NB4 (cell line): ENCODE results near the gene CDH13.

ENCODE experiments used
- CTCF ChIP-seq: IDR thresholded peaks from one replicate; pipeline ENCODE4 v1.5.1; 2012; ENCODE audit warnings: low read depth, low read length
- MAX ChIP-seq: IDR thresholded peaks from 2 replicates; pipeline ENCODE4 v1.6.1; 2011; ENCODE audit warnings: low read depth, low read length
- MYC ChIP-seq: IDR thresholded peaks from 2 replicates; pipeline ENCODE4 v1.6.1; 2011; ENCODE audit warnings: low read depth, low read length
- POLR2A ChIP-seq: IDR thresholded peaks from 2 replicates; pipeline ENCODE4 v1.6.1; 2011; ENCODE audit warnings: mild to moderate bottlenecking; ENCODE audit not compliant: insufficient read length; ENCODE audit errors: extremely low read depth

GRCh38 chr16:83660282-83660681 lies 1033.5 kb downstream of the CDH13 start:
- TF ChIP-seq POLR2A = no peak
- no peak for TF ChIP-seq CTCF
- no peak for TF ChIP-seq MYC
- TF ChIP-seq MAX = no peak
